Prostate gland (tissue), 2 donors: ENCODE results near the gene HTR4. TPM values are rescaled to one million over a fixed set of nuclear protein-coding genes. Genes with fewer than 3 reads are reported as not detected.

Experiments used
- DNase-seq: peaks from one replicate; pipeline ENCODE4 v3.0.0-alpha.2; 2019; ENCODE audit warnings: low spot score
- H3K27ac ChIP-seq, 2 donors: fragments of 200-600 bp; sonication (generic); 2 replicates each; pipeline ENCODE4 v1.5.1; 2017 to 2019
- H3K27me3 ChIP-seq: fragments of 200-600 bp; sonication (generic); replicated peaks from 2 replicates; pipeline ENCODE4 v1.5.1; 2019; ENCODE audit not compliant: insufficient read depth
- H3K36me3 ChIP-seq, 2 donors: fragments of 200-600 bp; sonication (generic); 1 replicate in 1 of 2; 2 replicates in 1 of 2; pipeline versions ENCODE4 v1.5.1 to v1.8.1; 2017 to 2019
- H3K4me1 ChIP-seq: fragments of 200-600 bp; sonication (generic); replicated peaks from 2 replicates; pipeline ENCODE4 v1.5.1; 2019
- H3K4me3 ChIP-seq, 2 donors: fragments of 200-600 bp; sonication (generic); 2 replicates each; pipeline ENCODE4 v1.5.1; 2017 to 2019
- H3K9me3 ChIP-seq: fragments of 200-600 bp; sonication (generic); 2 replicates; pipeline ENCODE4 v1.5.1; 2017
- CTCF ChIP-seq, 4 experiments: fragments of 200-600 bp in 2 of 4; fragments of 450-650 bp in 2 of 4; sonication (generic) in 2 of 4; IDR thresholded peaks; 1 replicate in 3 of 4; 2 replicates in 1 of 4; pipeline ENCODE4 v1.5.1; 2016 to 2019; ENCODE audit warnings: antibody characterized with exemption in 4 of 4, mild to moderate bottlenecking in 2 of 4, moderate library complexity in 2 of 4
- POLR2A ChIP-seq: fragments of 450-650 bp; IDR thresholded peaks from one replicate; pipeline ENCODE4 v1.6.1; 2016; ENCODE audit warnings: antibody characterized with exemption, mild to moderate bottlenecking
- POLR2AphosphoS5 ChIP-seq: sonication (generic); formaldehyde crosslinking; IDR thresholded peaks from one replicate; pipeline ENCODE4 v1.6.1; 2017; ENCODE audit warnings: antibody characterized with exemption
- WGBS: methylation state at CpG from one replicate; pipeline ENCODE4 v1.1.5; 2018; 5-methylcytosine and 5-hydroxymethylcytosine counted together
- intact Hi-C: fragments of 100-400 bp; cut with DNase I; formaldehyde crosslinking; loops from one replicate; pipeline ENCODE4 v1.14.2; 2022
- total RNA-seq, 2 donors: library from RNA; depleted of rRNA; stranded (reverse); fragments of >200 nt; gene quantifications; one replicate each; pipeline ENCODE4 v1.1.0, GENCODE V29; 2016

The HTR4 gene
- total RNA-seq, 2 donors from 2014 or later = 2.1 TPM; not detected in 1

- intact Hi-C loops = no loop called here
Observed at GRCh38 chr5:148455185-148455584, 199.1 kb downstream of the HTR4 start.

GRCh38 chr5:148454576-148454975, 199.8 kb downstream of the HTR4 start:
- DNase-seq = no peak
- Histone ChIP-seq H3K27ac (no peak overlapping the region), H3K9me3 (no peaks in the 10 kb centered on the region), H3K27me3 (no peaks in the 10 kb centered on the region), H3K4me3 (no peak overlapping the region), H3K4me1 (no peaks in the 10 kb centered on the region), H3K36me3 (no peaks in the 10 kb centered on the region)
- 95% methylated on average over 5 of the region's 5 CpGs for WGBS
- intact Hi-C loops = no loop called here
- TF ChIP-seq POLR2A (no peak), POLR2AphosphoS5 (no peak), CTCF (IDR thresholded peaks at IDR 0.05) (no peak)

More at GRCh38 chr5:148455185-148455584, 199.1 kb downstream of the HTR4 start:
- H3K4me3 ChIP-seq = no peak overlapping the region
- no peak for DNase-seq
- H3K27ac ChIP-seq = no peak overlapping the region
- 80% methylated on average over 6 of the region's 6 CpGs for WGBS
- no peaks in the 10 kb centered on the region for H3K4me1 ChIP-seq
- no peaks in the 10 kb centered on the region for H3K9me3 ChIP-seq
- TF ChIP-seq POLR2A = no peak
- no peak for TF ChIP-seq POLR2AphosphoS5
- no peak for TF ChIP-seq CTCF (IDR thresholded peaks at IDR 0.05)
- no peaks in the 10 kb centered on the region for H3K27me3 ChIP-seq
- H3K36me3 ChIP-seq = no peaks in the 10 kb centered on the region

- Histone ChIP-seq H3K36me3 (no peaks in the 10 kb centered on the region), H3K4me1 (no peaks in the 10 kb centered on the region), H3K27me3 (no peaks in the 10 kb centered on the region), H3K27ac (no peak overlapping the region), H3K4me3 (no peak overlapping the region), H3K9me3 (no peaks in the 10 kb centered on the region)
- WGBS = 93% methylated on average over 10 of the region's 10 CpGs
- DNase-seq = no peak
- TF ChIP-seq POLR2AphosphoS5 = no peak
- no peak for TF ChIP-seq POLR2A
- TF ChIP-seq CTCF (IDR thresholded peaks at IDR 0.05) = no peak
- intact Hi-C loops = no loop called here
Observed at GRCh38 chr5:148452499-148453193, 201.7 kb downstream of the HTR4 start.

- WGBS = 63% methylated on average over 2 of the region's 2 CpGs
- Histone ChIP-seq H3K4me3 (no peak overlapping the region), H3K36me3 (peaks cover 0 to 4% of the 10 kb centered on the region in 2 donors), H3K4me1 (no peaks in the 10 kb centered on the region), H3K27me3 (no peaks in the 10 kb centered on the region), H3K9me3 (no peaks in the 10 kb centered on the region), H3K27ac (no peak overlapping the region)
- TF ChIP-seq CTCF (IDR thresholded peaks at IDR 0.05) = no peak
- TF ChIP-seq POLR2AphosphoS5 = no peak
- intact Hi-C loops = no loop called here
- DNase-seq = no peak
Observed at GRCh38 chr5:148446611-148447010, 207.7 kb downstream of the HTR4 start.

GRCh38 chr5:148445578-148445977, 208.7 kb downstream of the HTR4 start:
- Histone ChIP-seq H3K27me3 (no peaks in the 10 kb centered on the region), H3K9me3 (no peaks in the 10 kb centered on the region), H3K4me3 (no peak overlapping the region), H3K4me1 (no peaks in the 10 kb centered on the region), H3K36me3 (peaks cover 3 to 5% of the 10 kb centered on the region in 2 donors), H3K27ac (no peak overlapping the region)
- DNase-seq = no peak
- WGBS = 63% methylated on average over 3 of the region's 3 CpGs
- TF ChIP-seq POLR2A = no peak
- intact Hi-C loops = loop anchor here (2.0 kb wide), 1 partner anchor 285 kb away; no protein-coding TSS in a partner anchor
